Suprapubic skin (tissue), 3 donors: ENCODE measurements around the gene FCHSD1.

Experiments used
- CTCF ChIP-seq, 2 donors: fragments of 200-600 bp in 1 of 2; fragments of 450-650 bp in 1 of 2; sonication (generic) in 1 of 2; IDR thresholded peaks; one replicate each; pipeline ENCODE4 v1.5.1; 2016 to 2019; ENCODE audit warnings: antibody characterized with exemption in 2 of 2, mild to moderate bottlenecking in 1 of 2, moderate library complexity in 1 of 2
- EP300 ChIP-seq: sonication (generic); formaldehyde crosslinking; IDR thresholded peaks from one replicate; pipeline ENCODE4 v1.6.1; 2017; ENCODE audit warnings: antibody characterized with exemption

- TF ChIP-seq EP300 = no peak
- TF ChIP-seq CTCF (IDR thresholded peaks at IDR 0.05) = no peak
These were observed 5.2 kb upstream of the FCHSD1 start for GRCh38 chr5:141656396-141656795.
